ENCODE data around the gene P3H3. TPM values are rescaled to one million over a fixed set of nuclear protein-coding genes. Genes with fewer than 3 reads are reported as not detected.

P3H3 gene
- total RNA-seq, 2 experiments from 2014 or later: 0.26 TPM; not detected in 1

GRCh38 chr12:6809056-6809455 lies 19.2 kb upstream of the P3H3 start:
- Mint-ChIP-seq H3K4me1 (ENCODE audit: low read depth) (no peaks in the 10 kb centered on the region), H3K27ac (no peak overlapping the region)
- POLR2A ChIA-PET: interaction anchor here (0.6 kb wide), 2 partner anchors 28 to 29 kb away, joined by 3 to 4 read pairs; no protein-coding TSS in a partner anchor

GRCh38 chr12:6810758-6811157 lies 17.4 kb upstream of the P3H3 start:
- no peak for DNase-seq
- ATAC-seq: peak; percentile 27
- Mint-ChIP-seq H3K36me3 (ENCODE audit: low read depth) (no peaks in the 10 kb centered on the region), H3K4me3 (no peak overlapping the region), H3K27ac (no peak overlapping the region), H3K9me3 (ENCODE audit: insufficient read depth) (no peaks in the 10 kb centered on the region), H3K4me1 (ENCODE audit: low read depth) (no peaks in the 10 kb centered on the region), H3K27me3 (ENCODE audit: low read depth) (peaks cover 17% of the 10 kb centered on the region)
- POLR2A ChIA-PET: interaction anchor here (0.9 kb wide), 1 partner anchor 171 kb away, joined by 3 read pairs; no protein-coding TSS in a partner anchor
- CTCF ChIA-PET: interaction anchor here (0.6 to 1.4 kb wide), 6 partner anchors 15 to 265 kb away, joined by 3 to 5 read pairs (median 3); partner anchors contain the start of gene MLF2

More at GRCh38 chr12:6809056-6809455, 19.2 kb upstream of the P3H3 start:
- CTCF ChIA-PET: interaction anchor here (1.3 to 1.5 kb wide), 2 partner anchors 16 to 43 kb away, joined by 3 to 5 read pairs; partner anchors contain the start of gene PTMS
- DNase-seq (no peak), ATAC-seq (no peak)
- no peak overlapping the region for H3K4me3 Mint-ChIP-seq
- H3K36me3 Mint-ChIP-seq (ENCODE audit: low read depth): no peaks in the 10 kb centered on the region
- H3K27me3 Mint-ChIP-seq (ENCODE audit: low read depth): peaks cover 13% of the 10 kb centered on the region
- no peaks in the 10 kb centered on the region for H3K9me3 Mint-ChIP-seq (ENCODE audit: insufficient read depth)

GRCh38 chr12:6813363-6813762 lies 14.8 kb upstream of the P3H3 start:
- Mint-ChIP-seq H3K36me3 (ENCODE audit: low read depth) (no peaks in the 10 kb centered on the region), H3K4me1 (ENCODE audit: low read depth) (no peaks in the 10 kb centered on the region), H3K27me3 (ENCODE audit: low read depth) (peaks cover 14% of the 10 kb centered on the region), H3K27ac (no peak overlapping the region), H3K9me3 (ENCODE audit: insufficient read depth) (no peaks in the 10 kb centered on the region), H3K4me3 (no peak overlapping the region)
- ChIA-PET POLR2A (interaction anchor here (0.6 kb wide), 1 partner anchor 31 kb away, joined by 4 read pairs; no protein-coding TSS in a partner anchor), CTCF (interaction anchor here (0.9 to 2.2 kb wide), 5 partner anchors 11 to 79 kb away, joined by 3 to 8 read pairs (median 3); partner anchors contain the start of gene MLF2)
- DNase-seq (no peak), ATAC-seq (no peak)

- Mint-ChIP-seq H3K4me3 (no peak overlapping the region), H3K36me3 (ENCODE audit: low read depth) (no peaks in the 10 kb centered on the region), H3K4me1 (ENCODE audit: low read depth) (peaks cover 9% of the 10 kb centered on the region), H3K27ac (no peak overlapping the region), H3K27me3 (ENCODE audit: low read depth) (peaks cover 20% of the 10 kb centered on the region), H3K9me3 (ENCODE audit: insufficient read depth) (no peaks in the 10 kb centered on the region)
- ATAC-seq: no peak
- CTCF ChIA-PET: interaction anchor here (1.1 kb wide), 1 partner anchor 38 kb away, joined by 3 read pairs; no protein-coding TSS in a partner anchor
- DNase-seq: no peak
- POLR2A ChIA-PET: no interaction called here
These were observed 11.6 kb upstream of the P3H3 start for GRCh38 chr12:6816598-6816997.

GRCh38 chr12:6817098-6817497 lies 11.1 kb upstream of the P3H3 start:
- H3K36me3 Mint-ChIP-seq (ENCODE audit: low read depth): no peaks in the 10 kb centered on the region
- CTCF ChIA-PET: no interaction called here
- no peak overlapping the region for H3K4me3 Mint-ChIP-seq
- no peaks in the 10 kb centered on the region for H3K9me3 Mint-ChIP-seq (ENCODE audit: insufficient read depth)
- POLR2A ChIA-PET: no interaction called here
- H3K27ac Mint-ChIP-seq: no peak overlapping the region
- ATAC-seq: no peak
- peaks cover 23% of the 10 kb centered on the region for H3K27me3 Mint-ChIP-seq (ENCODE audit: low read depth)
- no peak for DNase-seq
- H3K4me1 Mint-ChIP-seq (ENCODE audit: low read depth): peaks cover 12% of the 10 kb centered on the region

GRCh38 chr12:6817662-6818157 lies 10.5 kb upstream of the P3H3 start:
- ATAC-seq (no peak), DNase-seq (no peak)
- Mint-ChIP-seq H3K27me3 (ENCODE audit: low read depth) (peaks cover 28% of the 10 kb centered on the region), H3K36me3 (ENCODE audit: low read depth) (no peaks in the 10 kb centered on the region), H3K4me3 (no peak overlapping the region), H3K9me3 (ENCODE audit: insufficient read depth) (no peaks in the 10 kb centered on the region), H3K27ac (no peak overlapping the region), H3K4me1 (ENCODE audit: low read depth) (peaks cover 15% of the 10 kb centered on the region)
- ChIA-PET CTCF (no interaction called here), POLR2A (interaction anchor here (0.6 kb wide), 1 partner anchor 64 kb away, joined by 3 read pairs; no protein-coding TSS in a partner anchor)

GRCh38 chr12:6818222-6818621 lies 10.0 kb upstream of the P3H3 start:
- no peak overlapping the region for H3K27ac Mint-ChIP-seq
- DNase-seq: no peak
- H3K4me1 Mint-ChIP-seq (ENCODE audit: low read depth): peaks cover 15% of the 10 kb centered on the region
- peaks cover 33% of the 10 kb centered on the region for H3K27me3 Mint-ChIP-seq (ENCODE audit: low read depth)
- no peak overlapping the region for H3K4me3 Mint-ChIP-seq
- no peaks in the 10 kb centered on the region for H3K9me3 Mint-ChIP-seq (ENCODE audit: insufficient read depth)
- ATAC-seq: no peak
- H3K36me3 Mint-ChIP-seq (ENCODE audit: low read depth): no peaks in the 10 kb centered on the region
- ChIA-PET CTCF (no interaction called here), POLR2A (interaction anchor here (0.6 kb wide), 1 partner anchor 64 kb away, joined by 3 read pairs; no protein-coding TSS in a partner anchor)

GRCh38 chr12:6818645-6819044 lies 9.6 kb upstream of the P3H3 start:
- ChIA-PET POLR2A (no interaction called here), CTCF (no interaction called here)
- ATAC-seq (no peak), DNase-seq (no peak)
- Mint-ChIP-seq H3K9me3 (ENCODE audit: insufficient read depth) (no peaks in the 10 kb centered on the region), H3K4me3 (no peak overlapping the region), H3K36me3 (ENCODE audit: low read depth) (no peaks in the 10 kb centered on the region), H3K4me1 (ENCODE audit: low read depth) (peaks cover 15% of the 10 kb centered on the region), H3K27me3 (ENCODE audit: low read depth) (peaks cover 37% of the 10 kb centered on the region), H3K27ac (no peak overlapping the region)

GRCh38 chr12:6819106-6820030 lies 8.8 kb upstream of the P3H3 start:
- Mint-ChIP-seq H3K27ac (no peak overlapping the region), H3K27me3 (ENCODE audit: low read depth) (peaks cover 39% of the 10 kb centered on the region), H3K4me3 (no peak overlapping the region), H3K36me3 (ENCODE audit: low read depth) (no peaks in the 10 kb centered on the region), H3K4me1 (ENCODE audit: low read depth) (peaks cover 15% of the 10 kb centered on the region), H3K9me3 (ENCODE audit: insufficient read depth) (no peaks in the 10 kb centered on the region)
- CTCF ChIA-PET: interaction anchor here (10.3 kb wide), 1 partner anchor 66 kb away, joined by 116 read pairs; the partner anchor contains the start of gene MLF2
- DNase-seq: no peak
- POLR2A ChIA-PET: no interaction called here
- no peak for ATAC-seq

- Mint-ChIP-seq H3K9me3 (ENCODE audit: insufficient read depth) (no peaks in the 10 kb centered on the region), H3K27ac (no peak overlapping the region), H3K4me1 (ENCODE audit: low read depth) (peaks cover 16% of the 10 kb centered on the region), H3K36me3 (ENCODE audit: low read depth) (no peaks in the 10 kb centered on the region), H3K4me3 (no peak overlapping the region), H3K27me3 (ENCODE audit: low read depth) (peaks cover 43% of the 10 kb centered on the region)
- CTCF ChIA-PET: interaction anchor here (3.6 to 10.3 kb wide), 2 partner anchors 14 to 67 kb away, joined by 22 to 116 read pairs; partner anchors contain the start of gene MLF2
- POLR2A ChIA-PET: interaction anchor here (1.5 kb wide), 1 partner anchor 25 kb away, joined by 3 read pairs; no protein-coding TSS in a partner anchor
- no peak for ATAC-seq
- no peak for DNase-seq
These were observed 8.0 kb upstream of the P3H3 start for GRCh38 chr12:6820166-6820565.

GRCh38 chr12:6821591-6822425 lies 6.4 kb upstream of the P3H3 start, which contains the start of gene GPR162:
GPR162 (plus strand) TSS chr12:6821821; CDS start chr12:6823899, 2,078 bp downstream.
- POLR2A ChIA-PET: interaction anchor here (1.3 to 1.7 kb wide), 5 partner anchors 23 to 97 kb away, joined by 3 to 10 read pairs (median 3); partner anchors contain the start of gene MLF2
- Mint-ChIP-seq H3K4me1 (ENCODE audit: low read depth) (peaks cover 22% of the 10 kb centered on the region), H3K36me3 (ENCODE audit: low read depth) (no peaks in the 10 kb centered on the region), H3K27me3 (ENCODE audit: low read depth) (peaks cover 54% of the 10 kb centered on the region), H3K27ac (peak within 1 kb of the TSS; percentile 51), H3K4me3 (peak within 1 kb of the TSS; percentile 17), H3K9me3 (ENCODE audit: insufficient read depth) (no peaks in the 10 kb centered on the region)
- no peak for DNase-seq
- peak; percentile 12 for ATAC-seq
- CTCF ChIA-PET: interaction anchor here (0.7 to 10.3 kb wide), 8 partner anchors 10 to 85 kb away, joined by 3 to 116 read pairs (median 4); partner anchors contain the start of gene MLF2
